ENCODE results near the gene GJB3. TPM values are rescaled to one million over a fixed set of nuclear protein-coding genes. Genes with fewer than 3 reads are reported as not detected.

The GJB3 gene
- total RNA-seq, 1 experiment from 2014 or later: 0.96 TPM

DNA sequence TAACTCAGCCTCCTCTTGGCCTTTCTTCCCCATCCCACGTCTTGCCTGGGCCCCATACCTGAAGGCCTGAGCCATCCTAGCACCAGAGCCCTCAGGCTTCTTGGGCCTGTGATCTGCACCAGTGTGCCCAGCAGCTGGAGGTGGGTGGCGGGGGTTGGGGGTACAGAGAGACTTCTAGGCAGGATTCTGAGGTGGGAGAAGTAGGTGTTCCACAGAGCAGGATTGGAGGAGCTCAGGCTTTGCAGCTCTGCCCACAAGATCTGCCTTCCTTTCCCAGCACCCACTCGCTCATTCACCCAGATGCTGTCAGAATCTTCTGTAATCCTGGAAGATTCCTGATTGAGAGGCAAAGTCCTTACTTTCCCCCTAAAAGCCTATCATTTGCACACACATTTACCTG, 36.2 kb upstream of the GJB3 start:
- Mint-ChIP-seq H3K27ac (no peak overlapping the region), H3K9me3 (no peaks in the 10 kb centered on the region; a peak in 1 of 5 replicates), H3K4me1 (peaks cover 19 to 28% of the 10 kb centered on the region in 2 experiments), H3K4me3 (no peak overlapping the region), H3K36me3 (ENCODE audit: insufficient read depth in 1 of 3, low read depth in 3 of 3) (no peaks in the 10 kb centered on the region; a peak in 1 of 7 replicates), H3K27me3 (ENCODE audit: low read depth) (peaks cover 20% of the 10 kb centered on the region)
- no peak overlapping the region for H3K56ac ChIP-seq (ENCODE audit: insufficient read length, low read depth, low read length)
- no peak overlapping the region for H3K4me2 ChIP-seq (ENCODE audit: insufficient read depth, insufficient read length, low read length)
- TF ChIP-seq CTCF (conservative IDR thresholded peaks at IDR 0.05): no peak
- WGBS (ENCODE audit: extremely low coverage, insufficient read length, low lambda C conversion rate): no CpG with 5 or more reads among the region's 3 CpGs
- no peak overlapping the region for H3K9ac ChIP-seq (ENCODE audit: extremely low read depth, insufficient read length, low read length)
- no peak overlapping the region for H2AFZ ChIP-seq (ENCODE audit: low read length)
- no peak overlapping the region for H3K14ac ChIP-seq (ENCODE audit: insufficient read depth, low read length)
- H2BK12ac ChIP-seq (ENCODE audit: insufficient read length, low read depth, low read length): no peak overlapping the region
- H3K79me1 ChIP-seq (ENCODE audit: insufficient read depth, low read depth, low read length, poor library complexity, severe bottlenecking): no peaks in the 10 kb centered on the region
- H2BK20ac ChIP-seq (ENCODE audit: low read depth, low read length, poor library complexity, severe bottlenecking): no peak overlapping the region
- H3K4ac ChIP-seq (ENCODE audit: low read depth, low read length): no peak overlapping the region
- no peaks in the 10 kb centered on the region for H3K9me3 ChIP-seq (ENCODE audit: control insufficient read depth, low read depth, low read length)
- no peak overlapping the region for H2BK120ac ChIP-seq (ENCODE audit: low read depth, low read length, poor library complexity, severe bottlenecking)
- no peaks in the 10 kb centered on the region for H3K79me2 ChIP-seq (ENCODE audit: insufficient read depth, low read length)
- H4K20me1 ChIP-seq (ENCODE audit: control insufficient read depth, insufficient read depth, insufficient read length): no peaks in the 10 kb centered on the region
- H3K23me2 ChIP-seq (ENCODE audit: insufficient read length, low read depth, low read length, poor library complexity, severe bottlenecking): no peaks in the 10 kb centered on the region
- H3K18ac ChIP-seq (ENCODE audit: insufficient read length, low read depth, low read length): no peak overlapping the region
- H3K27me3 ChIP-seq (ENCODE audit: insufficient read depth, low read length): no peaks in the 10 kb centered on the region; the same call in 1 of the 2 replicates
- H3K23ac ChIP-seq (ENCODE audit: insufficient read length, low read depth, low read length): no peak overlapping the region
- no peak overlapping the region for H2BK15ac ChIP-seq (ENCODE audit: low read depth, low read length)
- no peak overlapping the region for H3K27ac ChIP-seq (ENCODE audit: insufficient read length, low read depth, low read length)
- H4K5ac ChIP-seq (ENCODE audit: insufficient read length, low read depth, low read length): no peak overlapping the region
- H2BK5ac ChIP-seq (ENCODE audit: insufficient read length, low read length): no peak overlapping the region
- H4K91ac ChIP-seq (ENCODE audit: insufficient read length, low read depth, low read length): no peak overlapping the region
- DNase-seq: no peak
- H3T11ph ChIP-seq (ENCODE audit: low read length): no peak overlapping the region
- H4K8ac ChIP-seq (replicated peaks; ENCODE audit: insufficient read length, low read depth, low read length): no peak overlapping the region
- H2AK5ac ChIP-seq (ENCODE audit: insufficient read length, low read length): no peak overlapping the region
- H3K4me1 ChIP-seq (ENCODE audit: insufficient read depth, low read length): no peaks in the 10 kb centered on the region; the same call in 1 of the 2 replicates
